Left ventricle myocardium inferior (tissue), 1 donor: ENCODE data around the gene PLA2G7. TPM values are rescaled to one million over a fixed set of nuclear protein-coding genes. Genes with fewer than 3 reads are reported as not detected.
"Not testable (repeated sequence)": the region's sequence is repeated elsewhere in the genome, so short reads cannot be mapped to it uniquely, and the experiment has no call there.

ENCODE experiments used
- DNase-seq: peaks from one replicate; pipeline ENCODE4 v3.0.0-alpha.2; 2020
- H3K27ac ChIP-seq: fragments of 200-600 bp; replicated peaks from 2 replicates; pipeline ENCODE4 v1.8.0; 2021
- H3K27me3 ChIP-seq: fragments of 200-600 bp; 2 replicates; pipeline ENCODE4 v1.8.0; 2021; ENCODE audit warnings: low read depth
- H3K36me3 ChIP-seq: fragments of 200-600 bp; 2 replicates; pipeline ENCODE4 v1.8.0; 2021
- H3K4me1 ChIP-seq: fragments of 200-600 bp; 2 replicates; pipeline ENCODE4 v1.8.0; 2021
- H3K4me3 ChIP-seq: fragments of 200-600 bp; 2 replicates; pipeline ENCODE4 v1.8.0; 2021; ENCODE audit warnings: mild to moderate bottlenecking, moderate library complexity
- H3K9me3 ChIP-seq: fragments of 200-600 bp; replicated peaks from 2 replicates; pipeline ENCODE4 v1.8.0; 2021
- intact Hi-C: fragments of 100-400 bp; cut with micrococcal nuclease; formaldehyde crosslinking; loops from one replicate; pipeline ENCODE4 v1.11.0; 2022
- total RNA-seq: library from RNA; stranded (reverse); fragmentation: NEBNext Ultra II Directional; extraction: Animal tissue kit (Norgen Biotek cat#: 25700); gene quantifications from one replicate; pipeline ENCODE4 v1.2.1, GENCODE V29; 2021
- TF ChIP-seq, protein P1 (sequence below): fragments of 200-600 bp; IDR thresholded peaks from 2 replicates; pipeline ENCODE4 v1.8.0; 2021; ENCODE audit warnings: antibody characterized with exemption, mild to moderate bottlenecking, borderline replicate concordance
- donor health status: DM: no; HTN: yes; CAD: no; lungs with severe emphysema.

The PLA2G7 gene
- total RNA-seq, 1 donor from 2014 or later: 0.16 TPM

DNA sequence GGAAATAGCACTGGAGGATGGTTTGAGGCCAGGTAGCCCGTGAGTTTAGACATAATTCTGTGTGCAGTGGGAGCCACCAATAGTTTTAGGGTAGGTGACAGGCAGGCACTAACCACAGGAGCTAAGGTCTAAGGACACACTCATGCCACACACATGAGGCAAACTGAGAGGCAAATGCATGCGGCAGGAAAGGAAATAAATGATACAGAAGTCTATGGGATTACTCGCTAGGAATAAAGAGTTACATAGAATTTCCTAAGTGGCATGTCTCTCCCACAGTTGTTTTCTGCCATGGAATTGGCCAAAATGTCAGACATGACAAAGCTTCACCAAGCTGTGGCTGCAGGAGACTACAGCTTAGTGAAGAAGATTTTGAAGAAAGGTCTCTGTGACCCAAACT, 16.5 kb upstream of the PLA2G7 start:
- DNase-seq: no peak
- Histone ChIP-seq H3K9me3 (no peaks in the 10 kb centered on the region), H3K4me3 (no peak overlapping the region), H3K4me1 (peaks cover 2% of the 10 kb centered on the region), H3K27ac (no peak overlapping the region), H3K36me3 (no peaks in the 10 kb centered on the region), H3K27me3 (no peaks in the 10 kb centered on the region)
- intact Hi-C loops: no loop called here
- TF ChIP-seq, protein P1, sequence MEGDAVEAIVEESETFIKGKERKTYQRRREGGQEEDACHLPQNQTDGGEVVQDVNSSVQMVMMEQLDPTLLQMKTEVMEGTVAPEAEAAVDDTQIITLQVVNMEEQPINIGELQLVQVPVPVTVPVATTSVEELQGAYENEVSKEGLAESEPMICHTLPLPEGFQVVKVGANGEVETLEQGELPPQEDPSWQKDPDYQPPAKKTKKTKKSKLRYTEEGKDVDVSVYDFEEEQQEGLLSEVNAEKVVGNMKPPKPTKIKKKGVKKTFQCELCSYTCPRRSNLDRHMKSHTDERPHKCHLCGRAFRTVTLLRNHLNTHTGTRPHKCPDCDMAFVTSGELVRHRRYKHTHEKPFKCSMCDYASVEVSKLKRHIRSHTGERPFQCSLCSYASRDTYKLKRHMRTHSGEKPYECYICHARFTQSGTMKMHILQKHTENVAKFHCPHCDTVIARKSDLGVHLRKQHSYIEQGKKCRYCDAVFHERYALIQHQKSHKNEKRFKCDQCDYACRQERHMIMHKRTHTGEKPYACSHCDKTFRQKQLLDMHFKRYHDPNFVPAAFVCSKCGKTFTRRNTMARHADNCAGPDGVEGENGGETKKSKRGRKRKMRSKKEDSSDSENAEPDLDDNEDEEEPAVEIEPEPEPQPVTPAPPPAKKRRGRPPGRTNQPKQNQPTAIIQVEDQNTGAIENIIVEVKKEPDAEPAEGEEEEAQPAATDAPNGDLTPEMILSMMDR: no peak

GRCh38 chr6:46749731-46750130, 14.6 kb upstream of the PLA2G7 start:
- H3K4me1 ChIP-seq: no peaks in the 10 kb centered on the region
- H3K9me3 ChIP-seq: no peaks in the 10 kb centered on the region
- H3K27me3 ChIP-seq: peaks cover under 1% of the 10 kb centered on the region
- intact Hi-C loops: no loop called here
- no peaks in the 10 kb centered on the region for H3K36me3 ChIP-seq
- no peak overlapping the region for H3K27ac ChIP-seq
- TF ChIP-seq, protein P1: no peak
- H3K4me3 ChIP-seq: no peak overlapping the region
- no peak for DNase-seq

DNA sequence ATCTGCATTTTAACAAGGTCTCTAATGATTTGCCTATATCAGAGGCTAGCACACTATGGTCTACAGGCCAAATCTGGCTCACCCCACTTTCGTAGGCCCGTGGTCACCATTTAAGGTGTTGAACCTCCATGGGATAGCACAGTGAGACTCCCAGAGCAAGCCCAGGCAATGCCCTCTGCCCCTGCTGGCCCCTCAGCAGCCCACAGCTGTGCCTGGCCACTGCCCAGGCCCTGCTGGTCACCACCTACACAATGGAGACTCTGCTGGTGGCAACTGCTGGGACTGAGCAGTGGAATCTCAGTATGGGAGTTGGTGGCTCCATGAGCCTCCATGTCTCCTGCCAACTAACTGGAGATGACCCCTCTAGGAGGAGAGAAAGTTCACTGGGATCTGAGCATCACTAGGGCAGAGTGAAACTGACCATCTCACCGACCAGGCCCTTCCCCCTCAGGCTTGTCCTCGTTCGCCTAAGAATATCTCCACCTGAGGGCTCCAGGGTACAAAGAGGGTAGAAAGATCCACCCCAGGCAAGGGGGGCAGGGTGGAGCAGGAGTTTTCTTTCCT, 13.8 kb upstream of the PLA2G7 start:
- Histone ChIP-seq H3K9me3 (no peaks in the 10 kb centered on the region), H3K4me3 (no peak overlapping the region), H3K36me3 (no peaks in the 10 kb centered on the region), H3K27ac (no peak overlapping the region), H3K27me3 (peaks cover 3% of the 10 kb centered on the region), H3K4me1 (no peaks in the 10 kb centered on the region)
- intact Hi-C loops: no loop called here
- no peak for DNase-seq
- TF ChIP-seq, protein P1: no peak

- TF ChIP-seq, protein P1: no peak
- intact Hi-C loops: no loop called here
- Histone ChIP-seq H3K9me3 (no peaks in the 10 kb centered on the region), H3K27me3 (peaks cover 3% of the 10 kb centered on the region), H3K36me3 (no peaks in the 10 kb centered on the region), H3K4me1 (no peaks in the 10 kb centered on the region), H3K4me3 (no peak within 1 kb of the TSS), H3K27ac (no peak within 1 kb of the TSS)
- DNase-seq: no peak
These were observed 11.5 kb upstream of the PLA2G7 start, which contains the start of gene ANKRD66 for GRCh38 chr6:46746696-46747095. Gene ANKRD66 (plus strand): TSS chr6:46746933. CDS start chr6:46751949, 5,016 bp downstream.

DNA sequence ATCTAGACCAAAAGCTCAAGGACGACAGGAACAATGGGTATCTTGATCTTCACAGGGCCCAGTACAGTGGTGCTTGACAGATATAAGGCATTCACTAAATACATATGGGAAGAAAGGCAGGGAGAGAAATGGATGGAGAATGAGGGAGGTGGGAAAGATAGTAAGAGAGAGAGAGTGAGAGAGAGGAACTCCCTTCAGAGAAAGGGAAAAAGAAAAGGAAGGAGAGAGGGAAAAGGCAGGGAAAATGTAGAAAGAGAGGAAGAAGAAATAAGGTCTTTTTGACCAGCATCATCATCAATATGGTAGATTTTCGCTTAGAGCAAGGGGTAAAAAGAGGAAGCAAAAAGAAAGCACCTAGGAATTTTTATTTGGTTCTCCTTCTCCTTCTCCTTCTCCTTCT, 10.8 kb upstream of the PLA2G7 start:
- no peaks in the 10 kb centered on the region for H3K9me3 ChIP-seq

DNA sequence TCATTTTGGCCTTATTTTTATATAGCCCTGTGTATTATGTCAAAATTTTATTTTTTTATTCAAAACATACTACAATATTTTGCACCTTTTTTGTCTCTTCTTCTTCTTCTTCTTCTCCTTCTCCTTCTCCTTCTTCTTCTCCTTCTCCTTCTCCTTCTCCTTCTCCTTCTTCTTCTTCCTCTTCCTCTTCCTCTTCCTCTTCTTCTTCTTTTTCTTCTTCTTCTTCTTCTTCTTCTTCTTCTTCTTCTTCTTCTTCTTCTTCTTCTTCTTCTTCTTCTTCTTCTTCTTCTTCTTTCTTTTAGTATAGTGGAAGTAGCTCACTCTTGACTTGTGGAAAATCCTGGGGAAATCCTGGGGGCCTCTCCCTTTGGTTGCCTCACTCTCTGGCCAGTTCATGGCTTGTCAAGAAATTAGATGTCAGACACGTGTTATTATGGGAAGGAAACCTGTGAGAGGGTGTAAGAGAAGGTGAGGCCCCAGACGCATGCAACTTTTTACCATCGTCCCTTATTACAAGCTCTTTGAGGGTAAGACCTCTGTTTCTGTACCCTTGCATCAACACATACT, 9.1 kb upstream of the PLA2G7 start:
- H3K9me3 ChIP-seq, intact Hi-C loops, H3K36me3 ChIP-seq, H3K4me3 ChIP-seq, DNase-seq, H3K27ac ChIP-seq, H3K4me1 ChIP-seq, H3K27me3 ChIP-seq: not testable (repeated sequence)

More for the DNA sequence above, 10.8 kb upstream of the PLA2G7 start:
- Histone ChIP-seq H3K4me1 (no peaks in the 10 kb centered on the region), H3K27me3 (peaks cover 3% of the 10 kb centered on the region), H3K27ac (no peak overlapping the region), H3K4me3 (no peak overlapping the region), H3K36me3 (no peaks in the 10 kb centered on the region)
- TF ChIP-seq, protein P1: no peak
- intact Hi-C loops: no loop called here
- no peak for DNase-seq
